SK-N-SH treated with all-trans-retinoic acid at 6 μM for 48 hours (cell line): ENCODE results near the gene ANAPC15.

Experiments used
- ATAC-seq: fragments of 200-7000 bp; cut with Tn5 transposase; 3 replicates; pipeline ENCODE4 v1.9.1; 2020; ENCODE audit warnings: mild to moderate bottlenecking, moderate library complexity
- ARNTL ChIP-seq: fragments of 450-650 bp; formaldehyde crosslinking; IDR thresholded peaks from 2 replicates; pipeline ENCODE4 v1.5.0; 2020; ENCODE audit warnings: low read depth, mild to moderate bottlenecking, moderate library complexity, borderline replicate concordance
- BACH2 ChIP-seq: fragments of 250-450 bp; sonication (Bioruptor Pico); IDR thresholded peaks from 2 replicates; pipeline ENCODE4 v1.9.0; 2021; ENCODE audit warnings: mild to moderate bottlenecking, borderline replicate concordance
- CREB5 ChIP-seq: fragments of 250-450 bp; sonication (Bioruptor Pico); IDR thresholded peaks from 2 replicates; pipeline ENCODE4 v1.5.1; 2020; ENCODE audit warnings: low read depth, mild to moderate bottlenecking, moderate library complexity
- CSDC2 ChIP-seq: fragments of 250-450 bp; sonication (Bioruptor Pico); IDR thresholded peaks from 2 replicates; pipeline ENCODE4 v1.5.0; 2020; ENCODE audit warnings: mild to moderate bottlenecking, moderate library complexity
- CSRNP3 ChIP-seq: fragments of 250-450 bp; sonication (Bioruptor Pico); IDR thresholded peaks from 2 replicates; pipeline ENCODE4 v1.5.1; 2021; ENCODE audit warnings: mild to moderate bottlenecking, moderate library complexity
- ESRRG ChIP-seq: fragments of 250-450 bp; sonication (Bioruptor Pico); IDR thresholded peaks from 2 replicates; pipeline ENCODE4 v1.6.1; 2021; ENCODE audit warnings: mild to moderate bottlenecking
- GLIS3 ChIP-seq: fragments of 250-450 bp; sonication (Bioruptor Pico); IDR thresholded peaks from 2 replicates; pipeline ENCODE4 v1.5.0; 2020; ENCODE audit warnings: mild to moderate bottlenecking, moderate library complexity
- ISL1 ChIP-seq: fragments of 250-450 bp; sonication (Bioruptor Pico); IDR thresholded peaks from 2 replicates; pipeline ENCODE4 v2.1.2; 2022; ENCODE audit warnings: mild to moderate bottlenecking, moderate library complexity
- OSR1 ChIP-seq: fragments of 250-450 bp; sonication (Bioruptor Pico); IDR thresholded peaks from 2 replicates; pipeline ENCODE4 v1.8.0; 2022; ENCODE audit warnings: moderate library complexity, mild to moderate bottlenecking, inconsistent platforms
- PATZ1 ChIP-seq: fragments of 250-450 bp; sonication (Bioruptor Pico); IDR thresholded peaks from 2 replicates; pipeline ENCODE4 v1.8.0; 2020; ENCODE audit warnings: mild to moderate bottlenecking, moderate library complexity, borderline replicate concordance
- POU6F1 ChIP-seq: fragments of 250-450 bp; sonication (Bioruptor Pico); IDR thresholded peaks from 2 replicates; pipeline ENCODE4 v1.8.0; 2021; ENCODE audit warnings: low read depth, mild to moderate bottlenecking, moderate library complexity, borderline replicate concordance
- PPARA ChIP-seq: fragments of 250-450 bp; sonication (Bioruptor Pico); IDR thresholded peaks from 2 replicates; pipeline ENCODE4 v1.5.0; 2020; ENCODE audit warnings: mild to moderate bottlenecking, borderline replicate concordance
- RARB ChIP-seq: fragments of 250-450 bp; sonication (Bioruptor Pico); IDR thresholded peaks from 2 replicates; pipeline ENCODE4 v1.8.0; 2021; ENCODE audit warnings: mild to moderate bottlenecking, moderate library complexity
- SNAI2 ChIP-seq: fragments of 250-450 bp; sonication (Bioruptor Pico); IDR thresholded peaks from 2 replicates; pipeline ENCODE4 v1.5.0; 2020; ENCODE audit warnings: mild to moderate bottlenecking, moderate library complexity
- TCF4 ChIP-seq: fragments of 250-450 bp; sonication (Bioruptor Pico); IDR thresholded peaks from 2 replicates; pipeline ENCODE4 v1.8.0; 2021; ENCODE audit warnings: mild to moderate bottlenecking, moderate library complexity, borderline replicate concordance
- TOX ChIP-seq: fragments of 250-450 bp; sonication (Bioruptor Pico); IDR thresholded peaks from 2 replicates; pipeline ENCODE4 v1.8.0; 2021; ENCODE audit warnings: mild to moderate bottlenecking, moderate library complexity, borderline replicate concordance
- TSHZ2 ChIP-seq: fragments of 250-450 bp; sonication (Bioruptor Pico); IDR thresholded peaks from 2 replicates; pipeline ENCODE4 v1.5.0; 2020; ENCODE audit warnings: mild to moderate bottlenecking, moderate library complexity
- ZC3H10 ChIP-seq: fragments of 250-450 bp; sonication (Bioruptor Pico); IDR thresholded peaks from 2 replicates; pipeline ENCODE4 v1.5.1; 2021; ENCODE audit warnings: mild to moderate bottlenecking, moderate library complexity
- ZFP3 ChIP-seq: fragments of 250-450 bp; sonication (Bioruptor Pico); IDR thresholded peaks from 2 replicates; pipeline ENCODE4 v1.5.0; 2020; ENCODE audit warnings: mild to moderate bottlenecking, moderate library complexity
- ZFP30 ChIP-seq: fragments of 450-650 bp; formaldehyde crosslinking; IDR thresholded peaks from 2 replicates; pipeline ENCODE4 v1.5.0; 2022; ENCODE audit warnings: mild to moderate bottlenecking, moderate library complexity
- ZNF565 ChIP-seq: fragments of 450-650 bp; formaldehyde crosslinking; conservative IDR thresholded peaks from 2 replicates; pipeline ENCODE4 v1.5.0; 2020; ENCODE audit warnings: low read depth, mild to moderate bottlenecking, moderate library complexity
- ZNF70 ChIP-seq: fragments of 450-650 bp; formaldehyde crosslinking; IDR thresholded peaks from 2 replicates; pipeline ENCODE4 v1.5.0; 2020; ENCODE audit warnings: mild to moderate bottlenecking, moderate library complexity
- ZNF8 ChIP-seq: fragments of 450-650 bp; formaldehyde crosslinking; IDR thresholded peaks from 2 replicates; pipeline ENCODE4 v1.5.0; 2020; ENCODE audit warnings: mild to moderate bottlenecking, moderate library complexity

ANAPC15 gene

GRCh38 chr11:72127923-72128322 is 15.4 kb upstream of the ANAPC15 start:
- TF ChIP-seq PATZ1 (CRISPR knock-in tag) (no peak), OSR1 (CRISPR knock-in tag) (no peak), TSHZ2 (no peak), SNAI2 (no peak), POU6F1 (CRISPR knock-in tag) (no peak), TOX (no peak), ISL1 (CRISPR knock-in tag) (no peak), ZNF70 (no peak), GLIS3 (no peak), CREB5 (CRISPR knock-in tag) (no peak), CSDC2 (CRISPR knock-in tag) (no peak), PPARA (no peak), ZFP30 (CRISPR knock-in tag) (no peak), ESRRG (CRISPR knock-in tag) (no peak), ZC3H10 (CRISPR knock-in tag) (no peak), ZNF565 (CRISPR knock-in tag) (no peak), BACH2 (CRISPR knock-in tag) (no peak), CSRNP3 (CRISPR knock-in tag) (no peak), ZFP3 (CRISPR knock-in tag) (no peak), RARB (CRISPR knock-in tag) (no peak)
- no peak for ATAC-seq

- TF ChIP-seq GLIS3 (no peak), TOX (no peak), ZFP3 (CRISPR knock-in tag) (no peak), ZNF8 (CRISPR knock-in tag) (no peak), PATZ1 (CRISPR knock-in tag) (no peak), ZNF565 (CRISPR knock-in tag) (no peak), ZNF70 (no peak), CSRNP3 (CRISPR knock-in tag) (no peak), OSR1 (CRISPR knock-in tag) (no peak), ISL1 (CRISPR knock-in tag) (no peak), PPARA (no peak), ESRRG (CRISPR knock-in tag) (no peak), BACH2 (CRISPR knock-in tag) (no peak), RARB (CRISPR knock-in tag) (no peak), CREB5 (CRISPR knock-in tag) (no peak), SNAI2 (no peak), ARNTL (no peak), TCF4 (CRISPR knock-in tag) (no peak), POU6F1 (CRISPR knock-in tag) (no peak), ZFP30 (CRISPR knock-in tag) (no peak)
- no peak for ATAC-seq
Observed at GRCh38 chr11:72125956-72126355, 13.5 kb upstream of the ANAPC15 start.
